Uterus (tissue), 4 donors: ENCODE results near the gene KRTAP19-4. TPM values are rescaled to one million over a fixed set of nuclear protein-coding genes. Genes with fewer than 3 reads are reported as not detected.
"Not testable (repeated sequence)": the region's sequence is repeated elsewhere in the genome, so short reads cannot be mapped to it uniquely, and the experiment has no call there.

Experiments
- DNase-seq, 2 donors: peaks; one replicate each; pipeline ENCODE4 v3.0.0-alpha.2; 2019 to 2020
- H3K27ac ChIP-seq, 2 donors: fragments of 200-600 bp; sonication (generic); 1 replicate in 1 of 2; 2 replicates in 1 of 2; pipeline ENCODE4 v1.5.1; 2016 to 2018
- H3K27me3 ChIP-seq, 2 donors: fragments of 200-600 bp; sonication (generic); one replicate each; pipeline ENCODE4 v1.5.1; 2018 to 2019; ENCODE audit warnings: control low read depth in 1 of 2
- H3K36me3 ChIP-seq, 2 donors: fragments of 200-600 bp; sonication (generic); one replicate each; pipeline ENCODE4 v1.5.1; 2019; ENCODE audit warnings: control low read depth in 1 of 2
- H3K4me1 ChIP-seq, 2 donors: fragments of 200-600 bp; sonication (generic); one replicate each; pipeline ENCODE4 v1.5.1; 2018 to 2019; ENCODE audit warnings: control low read depth in 1 of 2
- H3K4me3 ChIP-seq, 2 donors: fragments of 200-600 bp; sonication (generic); 1 replicate in 1 of 2; 2 replicates in 1 of 2; pipeline ENCODE4 v1.5.1; 2018 to 2019; ENCODE audit warnings: mild to moderate bottlenecking in 1 of 2
- H3K9me3 ChIP-seq, 2 donors: fragments of 200-600 bp; sonication (generic); one replicate each; pipeline ENCODE4 v1.5.1; 2019; ENCODE audit warnings: control low read depth in 1 of 2
- CTCF ChIP-seq, 4 experiments: fragments of 200-600 bp in 2 of 4; fragments of 450-650 bp in 2 of 4; sonication (generic) in 2 of 4; IDR thresholded peaks; one replicate each; pipeline ENCODE4 v1.5.1; 2016 to 2019; ENCODE audit warnings: antibody characterized with exemption in 4 of 4, mild to moderate bottlenecking in 2 of 4, moderate library complexity in 1 of 4
- POLR2A ChIP-seq, 2 donors: fragments of 450-650 bp; IDR thresholded peaks; one replicate each; pipeline ENCODE4 v1.6.1; 2016; ENCODE audit warnings: antibody characterized with exemption in 2 of 2, mild to moderate bottlenecking in 1 of 2, moderate library complexity in 1 of 2
- intact Hi-C: fragments of 100-400 bp; cut with DNase I; formaldehyde crosslinking; loops from one replicate; pipeline ENCODE4 v1.15.1; 2023; ENCODE audit warnings: low total_unique reads
- total RNA-seq, 4 donors: library from RNA; depleted of rRNA in 3 of 4; stranded (reverse); fragments of >200 nt in 3 of 4; gene quantifications; one replicate each; pipeline versions ENCODE4 v1.1.0 to v1.2.4, GENCODE V29; 2014 to 2023
- donor health status: DM: yes; HTN: yes; CAD: no.

KRTAP19-4 gene, protein sequence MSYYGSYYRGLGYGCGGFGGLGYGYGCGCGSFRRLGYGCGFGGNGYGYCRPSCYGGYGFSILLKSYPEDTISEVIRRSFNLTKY
- not detected for total RNA-seq

GRCh38 chr21:30497065-30497464, at the start of gene KRTAP19-4:
TSS of gene KRTAP19-4 (minus strand) at chr21:30497165. CDS start at chr21:30497110, 55 bp downstream.
- intact Hi-C loops: no loop called here

GRCh38 chr21:30541764-30542163, 44.8 kb upstream of the KRTAP19-4 start, which contains the start of gene KRTAP19-6:
TSS of gene KRTAP19-6 (minus strand) at chr21:30541864. CDS start at chr21:30541833, 31 bp downstream.
- intact Hi-C loops: no loop called here
- Histone ChIP-seq H3K27me3 (no peaks in the 10 kb centered on the region), H3K9me3 (no peaks in the 10 kb centered on the region), H3K4me1 (no peaks in the 10 kb centered on the region), H3K4me3 (no peak within 1 kb of the TSS), H3K36me3 (no peaks in the 10 kb centered on the region), H3K27ac (no peak within 1 kb of the TSS)
- no peak for DNase-seq
- TF ChIP-seq CTCF (IDR thresholded peaks at IDR 0.05): no peak
- TF ChIP-seq POLR2A (IDR thresholded peaks at IDR 0.05): no peak

More at GRCh38 chr21:30497065-30497464, at the start of gene KRTAP19-4:
- TF ChIP-seq POLR2A (IDR thresholded peaks at IDR 0.05): no peak
- TF ChIP-seq CTCF (IDR thresholded peaks at IDR 0.05): no peak
- H3K4me3 ChIP-seq: no peak within 1 kb of the TSS
- H3K27ac ChIP-seq: no peak within 1 kb of the TSS
- H3K36me3 ChIP-seq: no peaks in the 10 kb centered on the region
- no peaks in the 10 kb centered on the region for H3K9me3 ChIP-seq
- H3K27me3 ChIP-seq: no peaks in the 10 kb centered on the region
- H3K4me1 ChIP-seq: no peaks in the 10 kb centered on the region
- DNase-seq: no peak

DNA sequence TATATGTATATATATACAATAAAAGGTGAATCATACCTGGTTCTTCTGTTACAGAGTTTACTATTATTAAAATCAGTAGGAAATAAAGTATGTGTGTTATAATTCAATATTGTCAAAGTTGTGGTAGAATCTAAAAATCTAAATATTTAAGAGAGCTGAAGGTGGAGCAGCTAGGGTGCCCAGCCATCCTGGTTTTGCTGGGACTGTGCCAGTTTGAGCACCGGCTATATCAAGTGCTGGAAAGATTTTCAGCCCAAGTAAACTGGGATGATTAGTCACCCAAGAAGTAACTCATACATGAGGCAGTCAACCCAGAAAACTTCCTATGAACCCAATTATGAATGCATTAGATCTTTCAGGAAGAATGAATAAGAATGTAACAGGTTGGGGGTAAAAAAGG, 21.9 kb upstream of the KRTAP19-4 start:
- no peaks in the 10 kb centered on the region for H3K27me3 ChIP-seq
- intact Hi-C loops: no loop called here
- H3K36me3 ChIP-seq: no peaks in the 10 kb centered on the region
- H3K9me3 ChIP-seq: no peaks in the 10 kb centered on the region
- no peaks in the 10 kb centered on the region for H3K4me1 ChIP-seq
- H3K4me3 ChIP-seq: no peak overlapping the region
- TF ChIP-seq CTCF (IDR thresholded peaks at IDR 0.05): no peak
- no peak for DNase-seq
- H3K27ac ChIP-seq: no peak overlapping the region

GRCh38 chr21:30515681-30516080, 18.7 kb upstream of the KRTAP19-4 start:
- Histone ChIP-seq H3K9me3 (no peaks in the 10 kb centered on the region), H3K27ac (no peak overlapping the region), H3K27me3 (no peaks in the 10 kb centered on the region), H3K4me1 (no peaks in the 10 kb centered on the region), H3K36me3 (no peaks in the 10 kb centered on the region), H3K4me3 (no peak overlapping the region)
- TF ChIP-seq POLR2A (IDR thresholded peaks at IDR 0.05): no peak
- no peak for TF ChIP-seq CTCF (IDR thresholded peaks at IDR 0.05)
- intact Hi-C loops: no loop called here
- no peak for DNase-seq

DNA sequence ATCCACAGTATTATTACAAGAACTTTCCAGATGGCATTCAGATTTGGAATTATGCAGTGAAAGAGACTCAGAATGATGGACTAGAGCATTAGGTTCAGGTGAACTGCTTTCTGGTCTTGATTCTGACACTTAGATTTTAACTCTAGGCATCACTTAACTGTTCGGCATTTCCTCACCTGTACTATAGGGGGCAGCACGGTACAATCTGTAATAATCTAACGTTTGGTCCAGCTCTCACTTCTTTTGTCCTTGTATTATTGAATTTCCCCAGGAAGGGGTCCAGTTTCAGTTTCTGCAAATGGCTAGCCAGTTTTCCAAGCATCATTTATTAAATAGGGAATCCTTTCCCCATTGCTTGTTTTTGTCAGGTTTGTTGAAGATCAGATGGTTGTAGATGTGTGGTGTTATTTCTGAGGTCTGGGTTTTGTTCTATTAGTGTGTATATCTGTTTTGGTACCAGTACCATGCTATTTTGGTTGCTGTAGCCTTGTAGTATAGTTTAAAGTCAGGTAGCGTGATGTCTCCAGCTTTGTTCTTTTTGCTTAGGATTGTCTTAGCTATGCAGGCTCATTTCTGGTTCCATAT, 8.7 kb upstream of the KRTAP19-4 start:
- H3K4me1 ChIP-seq, H3K27me3 ChIP-seq, H3K9me3 ChIP-seq, H3K27ac ChIP-seq, DNase-seq, H3K4me3 ChIP-seq, intact Hi-C loops, H3K36me3 ChIP-seq: not testable (repeated sequence)
